Fibroblast of mammary gland (primary cell): ENCODE data around the gene ITGAE.
"Not testable (repeated sequence)": the region's sequence is repeated elsewhere in the genome, so short reads cannot be mapped to it uniquely, and the experiment has no call there.

ENCODE experiments used
- DNase-seq: peaks from one replicate; pipeline ENCODE4 v3.0.0-alpha.2; 2010; ENCODE audit warnings: low read depth
- H3K4me3 ChIP-seq: 2 replicates; pipeline ENCODE4 v1.5.1; 2011; ENCODE audit warnings: low read depth, mild to moderate bottlenecking, low read length, moderate library complexity; ENCODE audit not compliant: control insufficient read depth
- CTCF ChIP-seq: conservative IDR thresholded peaks from 2 replicates; pipeline ENCODE4 v1.5.1; 2011; ENCODE audit warnings: low read depth, low read length, inconsistent platforms; ENCODE audit not compliant: control insufficient read depth, insufficient read depth

The ITGAE gene

GRCh38 chr17:3795390-3796102, 5.4 kb downstream of the ITGAE start:
- DNase-seq = no peak
- H3K4me3 ChIP-seq = no peak overlapping the region
- no peak for TF ChIP-seq CTCF

GRCh38 chr17:3794557-3795389, 6.2 kb downstream of the ITGAE start:
- peak; percentile 59 for DNase-seq
- H3K4me3 ChIP-seq = no peak overlapping the region
- no peak for TF ChIP-seq CTCF

- DNase-seq, H3K4me3 ChIP-seq: not testable (repeated sequence)
Measured at GRCh38 chr17:3794152-3794551, 6.8 kb downstream of the ITGAE start.

GRCh38 chr17:3793258-3793657, 7.7 kb downstream of the ITGAE start:
- H3K4me3 ChIP-seq, DNase-seq: not testable (repeated sequence)

- H3K4me3 ChIP-seq = no peak overlapping the region
- TF ChIP-seq CTCF = no peak
- DNase-seq = no peak
Measured at GRCh38 chr17:3792481-3792880, 8.5 kb downstream of the ITGAE start.

GRCh38 chr17:3788200-3788599, 12.8 kb downstream of the ITGAE start:
- DNase-seq = no peak
- no peak for TF ChIP-seq CTCF
- H3K4me3 ChIP-seq = no peak overlapping the region

GRCh38 chr17:3785323-3785722, 15.7 kb downstream of the ITGAE start:
- H3K4me3 ChIP-seq, DNase-seq: not testable (repeated sequence)

GRCh38 chr17:3782751-3783150, 18.2 kb downstream of the ITGAE start:
- no peak overlapping the region for H3K4me3 ChIP-seq
- TF ChIP-seq CTCF = no peak
- no peak for DNase-seq
